HepG2 (cell line): ENCODE data around the gene IFI30. TPM values are rescaled to one million over a fixed set of nuclear protein-coding genes. Genes with fewer than 3 reads are reported as not detected.
A peak's percentile ranks its signal among the peaks of the same experiment; 100 is the strongest.

ENCODE experiments used
- AKAP8 ChIP-seq: sonication (generic); formaldehyde crosslinking; IDR thresholded peaks from 2 replicates; pipeline ENCODE4 v1.5.1; 2020; ENCODE audit warnings: mild to moderate bottlenecking, missing genetic modification reagents
- CREB3 ChIP-seq: sonication (generic); formaldehyde crosslinking; IDR thresholded peaks from 2 replicates; pipeline ENCODE4 v1.5.0; 2020; ENCODE audit warnings: missing genetic modification reagents
- ETV6 ChIP-seq: sonication (generic); formaldehyde crosslinking; conservative IDR thresholded peaks from 2 replicates; pipeline ENCODE4 v1.4.0; 2020; ENCODE audit warnings: missing genetic modification reagents
- HOXA5 ChIP-seq: sonication (generic); formaldehyde crosslinking; IDR thresholded peaks from 2 replicates; pipeline ENCODE4 v1.4.0; 2020; ENCODE audit warnings: missing genetic modification reagents
- HOXD1 ChIP-seq: sonication (generic); formaldehyde crosslinking; IDR thresholded peaks from 2 replicates; pipeline ENCODE4 v1.5.0; 2020; ENCODE audit warnings: missing genetic modification reagents
- MED8 ChIP-seq: sonication (generic); formaldehyde crosslinking; IDR thresholded peaks from 2 replicates; pipeline ENCODE4 v1.8.1; 2023; ENCODE audit warnings: mild to moderate bottlenecking, missing genetic modification reagents; ENCODE audit not compliant: insufficient replicate concordance
- MYNN ChIP-seq: sonication (generic); formaldehyde crosslinking; IDR thresholded peaks from 2 replicates; pipeline ENCODE4 v1.4.0; 2020; ENCODE audit warnings: mild to moderate bottlenecking, low read depth, missing genetic modification reagents
- POLR2AphosphoS2 ChIP-seq: IDR thresholded peaks from 2 replicates; pipeline ENCODE4 v1.6.1; 2011; ENCODE audit warnings: low read depth, low read length, improper control_type of control experiment
- PRDM10 ChIP-seq: sonication (generic); formaldehyde crosslinking; IDR thresholded peaks from 2 replicates; pipeline ENCODE4 v1.4.0; 2020; ENCODE audit warnings: low read depth, missing genetic modification reagents
- TOE1 ChIP-seq: sonication (generic); formaldehyde crosslinking; IDR thresholded peaks from 2 replicates; pipeline ENCODE4 v1.4.0; 2020; ENCODE audit warnings: mild to moderate bottlenecking, missing genetic modification reagents
- USF2 ChIP-seq, 2 experiments: sonication (generic) in 1 of 2; formaldehyde crosslinking in 1 of 2; IDR thresholded peaks; 2 replicates each; pipeline versions ENCODE4 v1.5.1 to v1.6.1; 2011 to 2020; ENCODE audit warnings: borderline replicate concordance in 1 of 2, low read depth in 1 of 2, low read length in 1 of 2, mild to moderate bottlenecking in 1 of 2, missing genetic modification reagents in 1 of 2, moderate library complexity in 1 of 2
- ZIK1 ChIP-seq: sonication (generic); formaldehyde crosslinking; IDR thresholded peaks from 2 replicates; pipeline ENCODE4 v1.5.0; 2020; ENCODE audit warnings: mild to moderate bottlenecking, low read depth, missing genetic modification reagents, borderline replicate concordance
- ZNF180 ChIP-seq: sonication (generic); formaldehyde crosslinking; IDR thresholded peaks from 2 replicates; pipeline ENCODE4 v1.4.0; 2020; ENCODE audit warnings: low read depth, missing genetic modification reagents, borderline replicate concordance
- ZNF597 ChIP-seq: sonication (generic); formaldehyde crosslinking; IDR thresholded peaks from 2 replicates; pipeline ENCODE4 v1.5.0; 2020; ENCODE audit warnings: missing genetic modification reagents
- ZNF781 ChIP-seq: sonication (generic); formaldehyde crosslinking; IDR thresholded peaks from 2 replicates; pipeline ENCODE4 v1.5.1; 2020; ENCODE audit warnings: borderline replicate concordance, mild to moderate bottlenecking, missing genetic modification reagents; ENCODE audit errors: not compliant biosample characterization
- ZSCAN12 ChIP-seq: sonication (generic); formaldehyde crosslinking; IDR thresholded peaks from 2 replicates; pipeline ENCODE4 v1.9.0; 2021; ENCODE audit warnings: mild to moderate bottlenecking, missing genetic modification reagents
- polyA plus RNA-seq, 8 experiments: library from polyadenylated mRNA; depleted of rRNA in 3 of 8; stranded (reverse) in 7 of 8; unstranded in 1 of 8; fragments of >200 nt; fragmentation: Illumina TruSeq in 4 of 8; extraction: Trizol in 4 of 8; gene quantifications; 2 replicates each; pipeline versions ENCODE4 v1.2.1 to v1.2.3, GENCODE V29; 2011 to 2016; ENCODE audit warnings: low read depth in 4 of 8, missing spikeins in 1 of 8, mixed read lengths in 1 of 8; ENCODE audit not compliant: insufficient read depth in 1 of 8
- total RNA-seq, 5 experiments: library from RNA; depleted of rRNA; stranded (reverse); fragments of >200 nt; fragmentation: Illumina TruSeq; extraction: Trizol; gene quantifications; 2 replicates each; pipeline ENCODE4 v1.2.3, GENCODE V29; 2016; ENCODE audit warnings: low read depth in 1 of 5

Gene IFI30
- total and polyA plus RNA-seq, 2 of the 13 experiments (the other 11 are each of a cell fraction or from before 2014, with no cell fraction given) = 25.0 to 79.4 TPM

GRCh38 chr19:18152817-18153555 lies 20.6 kb upstream of the IFI30 start, which contains the start of gene PIK3R2 (continued):
- TF ChIP-seq ZSCAN12 (CRISPR knock-in tag) = no peak
- no peak for TF ChIP-seq TOE1
- TF ChIP-seq MED8 (CRISPR knock-in tag) = no peak
- TF ChIP-seq ZNF597 = no peak
- no peak for TF ChIP-seq POLR2AphosphoS2
- TF ChIP-seq CREB3 (CRISPR knock-in tag) = no peak
- peak; percentile 14; the same call in 1 of the 2 replicates for TF ChIP-seq ZIK1
- no peak for TF ChIP-seq ZNF180 (CRISPR knock-in tag)
- TF ChIP-seq MYNN (CRISPR knock-in tag) = no peak
- no peak for TF ChIP-seq ZNF781
- TF ChIP-seq HOXD1 (CRISPR knock-in tag) = no peak; the same call in 1 of the 2 replicates
- no peak for TF ChIP-seq PRDM10 (CRISPR knock-in tag)
- TF ChIP-seq AKAP8 (CRISPR knock-in tag) = 0 out of 2 replicates have a peak, but pooled peaks have one; percentile 33
- TF ChIP-seq ETV6 (CRISPR knock-in tag) = no peak
- no peak for TF ChIP-seq HOXA5 (CRISPR knock-in tag)
- TF ChIP-seq USF2 (IDR thresholded peaks at IDR 0.05; ENCODE audit: low read depth, low read length) = no peak
- TF ChIP-seq USF2 (CRISPR knock-in tag; IDR thresholded peaks at IDR 0.05; ENCODE audit: borderline replicate concordance) = no peak; the same call in 1 of the 2 replicates
